PC-9 (cell line): ENCODE data around the gene PPP1R2C. TPM values are rescaled to one million over a fixed set of nuclear protein-coding genes. Genes with fewer than 3 reads are reported as not detected.

ENCODE experiments used
- BruUV-seq: library from RNA; stranded (reverse); fragments of 400-500 nt; replicated peaks from 2 replicates; lab custom pipeline; 2021; lab: Mats Ljungman, UMichigan
- CTCF ChIA-PET: fragments of 300-600 bp; sonication (Branson Sonifier 250); formaldehyde crosslinking; loops from one replicate; lab custom pipeline; 2022; ENCODE audit warnings: antibody characterized with exemption; lab: Charles Lee
- POLR2A ChIA-PET: fragments of 300-600 bp; sonication (Branson Sonifier 250); formaldehyde crosslinking; loops from one replicate; lab custom pipeline; 2022; ENCODE audit warnings: antibody characterized with exemption; ENCODE audit not compliant: unreplicated experiment; lab: Charles Lee
- DNase-seq, 2 experiments: peaks; one replicate each; pipeline versions ENCODE4 v3.0.0 to v3.0.0-alpha.2; 2015 to 2022; ENCODE audit warnings: mixed read lengths in 1 of 2
- H2AFZ ChIP-seq: fragments of 200-600 bp; sonication (generic); 2 replicates; pipeline ENCODE4 v1.8.1; 2017; ENCODE audit warnings: antibody characterized with exemption
- H3F3A ChIP-seq: fragments of 200-600 bp; sonication (generic); 2 replicates; pipeline ENCODE4 v1.8.1; 2017; ENCODE audit warnings: antibody characterized with exemption, mild to moderate bottlenecking, low read depth; ENCODE audit not compliant: insufficient read depth
- H3K27ac ChIP-seq: fragments of 200-600 bp; sonication (generic); 2 replicates; pipeline ENCODE4 v1.6.1; 2016; ENCODE audit warnings: mixed run types
- H3K27me3 ChIP-seq: fragments of 200-600 bp; sonication (generic); 2 replicates; pipeline ENCODE4 v1.6.1; 2016; ENCODE audit warnings: low read depth, mixed run types; ENCODE audit not compliant: insufficient read depth
- H3K36me3 ChIP-seq: fragments of 200-600 bp; sonication (generic); 2 replicates; pipeline ENCODE4 v1.6.1; 2016; ENCODE audit warnings: low read depth, mixed run types
- H3K4me1 ChIP-seq: fragments of 200-600 bp; sonication (generic); replicated peaks from 2 replicates; pipeline ENCODE4 v1.6.1; 2016; ENCODE audit warnings: mixed run types; ENCODE audit not compliant: insufficient read depth
- H3K4me2 ChIP-seq: fragments of 200-600 bp; sonication (generic); 2 replicates; pipeline ENCODE4 v1.6.1; 2017; ENCODE audit warnings: mixed run types
- H3K4me3 ChIP-seq: fragments of 200-600 bp; sonication (generic); 2 replicates; pipeline ENCODE4 v1.6.1; 2016; ENCODE audit warnings: mixed run types
- H3K79me2 ChIP-seq: fragments of 200-600 bp; sonication (generic); 2 replicates; pipeline ENCODE4 v1.6.1; 2017; ENCODE audit warnings: low read depth, mixed run types
- H3K9me2 ChIP-seq: fragments of 200-600 bp; sonication (generic); 2 replicates; pipeline ENCODE4 v1.8.1; 2017; ENCODE audit warnings: mild to moderate bottlenecking; ENCODE audit not compliant: insufficient read depth
- H3K9me3 ChIP-seq: fragments of 200-600 bp; sonication (generic); 2 replicates; pipeline ENCODE4 v1.8.1; 2016; ENCODE audit warnings: low read depth; ENCODE audit not compliant: insufficient read depth
- H4K20me1 ChIP-seq: fragments of 200-600 bp; sonication (generic); 2 replicates; pipeline ENCODE4 v1.8.1; 2017; ENCODE audit not compliant: insufficient read depth
- EZH2 ChIP-seq: fragments of 200-600 bp; sonication (generic); IDR thresholded peaks from 2 replicates; pipeline ENCODE4 v1.8.0; 2017; ENCODE audit warnings: antibody characterized with exemption, low read depth
- intact Hi-C: fragments of 100-400 bp; cut with micrococcal nuclease; formaldehyde crosslinking; loops from one replicate; pipeline ENCODE4 v1.10.0; 2022; ENCODE audit not compliant: unreplicated experiment
- total RNA-seq: library from RNA; stranded (reverse); gene quantifications from 2 replicates; pipeline ENCODE4 v1.2.3, GENCODE V29; 2021
- TF ChIP-seq, protein P1 (sequence below): fragments of 200-600 bp; sonication (generic); conservative IDR thresholded peaks from 2 replicates; pipeline ENCODE4 v1.6.1; 2017; ENCODE audit warnings: mixed run types, antibody characterized with exemption, mild to moderate bottlenecking, moderate library complexity

PPP1R2C gene
- total RNA-seq, 1 experiment from 2014 or later = not detected

DNA sequence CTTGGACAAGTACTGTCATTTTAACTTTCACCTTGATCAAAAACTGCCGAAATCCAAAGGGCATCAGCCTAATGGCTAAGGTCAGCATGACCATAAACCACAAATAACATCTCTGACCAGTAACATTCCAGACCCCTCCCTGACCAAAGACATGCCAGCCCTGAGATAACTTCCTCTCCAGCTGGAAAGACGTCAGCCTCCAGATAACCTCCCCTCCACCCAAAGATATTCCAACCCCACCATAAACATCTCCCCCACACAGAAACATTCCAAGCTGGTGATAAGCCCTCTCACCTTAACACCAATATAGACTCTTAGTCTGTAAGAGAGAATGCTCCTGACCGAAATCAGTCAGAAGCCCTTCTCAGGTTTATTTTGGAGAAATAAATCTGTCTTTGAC is 7.4 kb downstream of the PPP1R2C start:
- no peaks in the 10 kb centered on the region for H3K4me1 ChIP-seq
- H3K27ac ChIP-seq = no peak overlapping the region
- BruUV-seq = no TSS peak
- no peaks in the 10 kb centered on the region for H3K36me3 ChIP-seq
- no peak overlapping the region for H3K4me3 ChIP-seq
- no peaks in the 10 kb centered on the region for H3F3A ChIP-seq
- H3K27me3 ChIP-seq = no peaks in the 10 kb centered on the region
- TF ChIP-seq EZH2 = no peak
- TF ChIP-seq, protein P1, sequence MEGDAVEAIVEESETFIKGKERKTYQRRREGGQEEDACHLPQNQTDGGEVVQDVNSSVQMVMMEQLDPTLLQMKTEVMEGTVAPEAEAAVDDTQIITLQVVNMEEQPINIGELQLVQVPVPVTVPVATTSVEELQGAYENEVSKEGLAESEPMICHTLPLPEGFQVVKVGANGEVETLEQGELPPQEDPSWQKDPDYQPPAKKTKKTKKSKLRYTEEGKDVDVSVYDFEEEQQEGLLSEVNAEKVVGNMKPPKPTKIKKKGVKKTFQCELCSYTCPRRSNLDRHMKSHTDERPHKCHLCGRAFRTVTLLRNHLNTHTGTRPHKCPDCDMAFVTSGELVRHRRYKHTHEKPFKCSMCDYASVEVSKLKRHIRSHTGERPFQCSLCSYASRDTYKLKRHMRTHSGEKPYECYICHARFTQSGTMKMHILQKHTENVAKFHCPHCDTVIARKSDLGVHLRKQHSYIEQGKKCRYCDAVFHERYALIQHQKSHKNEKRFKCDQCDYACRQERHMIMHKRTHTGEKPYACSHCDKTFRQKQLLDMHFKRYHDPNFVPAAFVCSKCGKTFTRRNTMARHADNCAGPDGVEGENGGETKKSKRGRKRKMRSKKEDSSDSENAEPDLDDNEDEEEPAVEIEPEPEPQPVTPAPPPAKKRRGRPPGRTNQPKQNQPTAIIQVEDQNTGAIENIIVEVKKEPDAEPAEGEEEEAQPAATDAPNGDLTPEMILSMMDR = no peak
- H3K9me3 ChIP-seq = no peaks in the 10 kb centered on the region
- no peak overlapping the region for H3K4me2 ChIP-seq
- no peaks in the 10 kb centered on the region for H4K20me1 ChIP-seq
- ChIA-PET POLR2A (no interaction called here), CTCF (no interaction called here)
- no peak for DNase-seq
- no peak overlapping the region for H2AFZ ChIP-seq
- H3K9me2 ChIP-seq = no peaks in the 10 kb centered on the region
- intact Hi-C loops = no loop called here
- no peaks in the 10 kb centered on the region for H3K79me2 ChIP-seq

DNA sequence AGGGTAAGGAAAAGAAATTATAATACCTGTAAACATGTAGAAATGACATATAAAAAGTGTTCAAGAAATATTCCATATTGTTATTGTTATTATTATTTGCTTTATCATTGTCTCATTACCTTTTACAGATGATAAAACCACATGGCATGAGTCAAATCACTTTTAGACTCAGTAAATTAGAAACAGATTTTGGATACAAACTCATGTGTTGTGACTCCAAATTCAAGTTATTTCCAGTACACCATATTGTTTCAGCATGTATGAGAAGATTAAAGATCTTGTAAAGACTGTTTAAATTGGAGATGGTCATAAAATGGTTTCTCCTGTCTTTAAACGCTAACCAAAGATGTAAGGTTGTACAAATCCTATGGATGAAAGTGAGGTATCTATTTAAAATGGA is 18.1 kb downstream of the PPP1R2C start:
- H3K9me3 ChIP-seq = no peaks in the 10 kb centered on the region
- H3F3A ChIP-seq = no peaks in the 10 kb centered on the region
- H2AFZ ChIP-seq = no peak overlapping the region
- no peaks in the 10 kb centered on the region for H4K20me1 ChIP-seq
- no peaks in the 10 kb centered on the region for H3K9me2 ChIP-seq
- H3K4me3 ChIP-seq = no peak overlapping the region
- TF ChIP-seq, protein P1 = no peak
- no peak for TF ChIP-seq EZH2
- CTCF ChIA-PET = no interaction called here
- no TSS peak for BruUV-seq
- intact Hi-C loops = no loop called here
- POLR2A ChIA-PET = no interaction called here
- H3K4me2 ChIP-seq = no peak overlapping the region
- no peaks in the 10 kb centered on the region for H3K79me2 ChIP-seq
- no peaks in the 10 kb centered on the region for H3K4me1 ChIP-seq
- H3K36me3 ChIP-seq = no peaks in the 10 kb centered on the region
- H3K27me3 ChIP-seq = no peaks in the 10 kb centered on the region
- no peak overlapping the region for H3K27ac ChIP-seq
- DNase-seq = no peak

GRCh38 chrX:42755815-42756214 is 22.1 kb downstream of the PPP1R2C start:
- intact Hi-C loops = no loop called here
- Histone ChIP-seq H3F3A (no peaks in the 10 kb centered on the region), H4K20me1 (no peaks in the 10 kb centered on the region), H3K9me3 (no peaks in the 10 kb centered on the region), H3K9me2 (no peaks in the 10 kb centered on the region), H2AFZ (no peak overlapping the region), H3K4me3 (no peak overlapping the region), H3K79me2 (no peaks in the 10 kb centered on the region), H3K4me2 (peak overlapping the region; percentile 36), H3K36me3 (no peaks in the 10 kb centered on the region), H3K27ac (peak overlapping the region; percentile 47), H3K27me3 (no peaks in the 10 kb centered on the region), H3K4me1 (no peaks in the 10 kb centered on the region)
- no TSS peak for BruUV-seq
- no peak for TF ChIP-seq EZH2
- TF ChIP-seq, protein P1 = no peak
- peak; percentile 25 to 66 for DNase-seq
- CTCF ChIA-PET = no interaction called here
- POLR2A ChIA-PET = no interaction called here
